ENCODE measurements around the gene DICER1. TPM values are rescaled to one million over a fixed set of nuclear protein-coding genes. Genes with fewer than 3 reads are reported as not detected.

The DICER1 gene
- total RNA-seq, 2 donors from 2014 or later, result 104 to 115 TPM

- Mint-ChIP-seq H3K27ac (no peak overlapping the region), H3K4me3 (no peak overlapping the region), H3K9me3 (no peaks in the 10 kb centered on the region), H3K36me3 (no peaks in the 10 kb centered on the region), H3K27me3 (peaks cover 29 to 31% of the 10 kb centered on the region in 2 donors), H3K4me1 (ENCODE audit: low read depth in 2 of 2) (no peaks in the 10 kb centered on the region)
- DNase-seq (ENCODE audit: low spot score) (peak; percentile 48), ATAC-seq (no peak)
Observed at GRCh38 chr14:95045106-95045701, 112.1 kb downstream of the DICER1 start.

DNA sequence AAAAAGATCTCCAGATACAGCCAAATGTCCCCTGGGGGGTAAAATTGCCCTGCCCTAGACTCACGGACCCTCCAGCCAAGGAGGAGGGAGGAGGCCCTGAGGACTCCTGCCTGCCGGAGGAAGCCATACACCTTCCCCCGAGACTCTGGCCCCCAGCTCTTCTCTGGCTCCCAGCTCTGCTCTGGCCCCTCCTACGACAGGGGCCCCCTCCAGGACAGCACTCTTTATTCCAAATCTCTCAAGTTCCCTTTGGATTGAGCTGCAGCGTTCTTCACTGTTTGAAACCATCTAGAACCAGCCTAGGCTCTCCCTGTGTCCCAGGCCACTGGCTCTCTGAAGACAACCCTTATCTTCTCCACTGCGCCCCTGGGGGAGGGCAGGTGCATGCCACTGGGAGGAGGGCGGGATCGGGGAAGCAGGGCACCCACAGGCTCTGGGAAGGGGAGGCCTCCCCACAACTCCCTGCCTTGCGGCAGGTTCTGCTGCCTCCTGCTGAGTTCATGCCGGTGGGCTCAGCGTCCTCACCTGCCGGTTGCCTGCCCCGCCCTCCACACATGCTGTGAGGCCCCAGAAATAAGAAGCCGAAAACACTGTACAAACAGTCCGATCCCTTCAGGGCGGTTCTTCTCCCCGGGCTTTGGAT is 112.7 kb downstream of the DICER1 start:
- peak; percentile 26 for DNase-seq (ENCODE audit: low spot score)

GRCh38 chr14:95043732-95044462 is 113.4 kb downstream of the DICER1 start:
- Mint-ChIP-seq H3K9me3 (no peaks in the 10 kb centered on the region), H3K36me3 (no peaks in the 10 kb centered on the region), H3K27ac (no peak overlapping the region), H3K4me1 (ENCODE audit: low read depth in 2 of 2) (no peaks in the 10 kb centered on the region), H3K27me3 (peaks cover 19 to 25% of the 10 kb centered on the region in 2 donors), H3K4me3 (no peak overlapping the region)
- ATAC-seq (no peak), DNase-seq (ENCODE audit: low spot score) (peak; percentile 16)

More for the DNA sequence above, 112.7 kb downstream of the DICER1 start:
- no peak overlapping the region for H3K4me3 Mint-ChIP-seq
- no peak for ATAC-seq
- no peaks in the 10 kb centered on the region for H3K4me1 Mint-ChIP-seq (ENCODE audit: low read depth in 2 of 2)
- peaks cover 26 to 29% of the 10 kb centered on the region in 2 donors for H3K27me3 Mint-ChIP-seq
- H3K36me3 Mint-ChIP-seq, result no peaks in the 10 kb centered on the region
- no peaks in the 10 kb centered on the region for H3K9me3 Mint-ChIP-seq
- no peak overlapping the region for H3K27ac Mint-ChIP-seq

- DNase-seq (ENCODE audit: low spot score), result peak; percentile 23
- Mint-ChIP-seq H3K36me3 (no peaks in the 10 kb centered on the region), H3K4me1 (ENCODE audit: low read depth in 2 of 2) (no peaks in the 10 kb centered on the region), H3K27me3 (peaks cover 24 to 25% of the 10 kb centered on the region in 2 donors), H3K4me3 (no peak overlapping the region), H3K27ac (no peak overlapping the region), H3K9me3 (no peaks in the 10 kb centered on the region)
- no peak for ATAC-seq
Observed at GRCh38 chr14:95043314-95043713, 114.0 kb downstream of the DICER1 start.

DNA sequence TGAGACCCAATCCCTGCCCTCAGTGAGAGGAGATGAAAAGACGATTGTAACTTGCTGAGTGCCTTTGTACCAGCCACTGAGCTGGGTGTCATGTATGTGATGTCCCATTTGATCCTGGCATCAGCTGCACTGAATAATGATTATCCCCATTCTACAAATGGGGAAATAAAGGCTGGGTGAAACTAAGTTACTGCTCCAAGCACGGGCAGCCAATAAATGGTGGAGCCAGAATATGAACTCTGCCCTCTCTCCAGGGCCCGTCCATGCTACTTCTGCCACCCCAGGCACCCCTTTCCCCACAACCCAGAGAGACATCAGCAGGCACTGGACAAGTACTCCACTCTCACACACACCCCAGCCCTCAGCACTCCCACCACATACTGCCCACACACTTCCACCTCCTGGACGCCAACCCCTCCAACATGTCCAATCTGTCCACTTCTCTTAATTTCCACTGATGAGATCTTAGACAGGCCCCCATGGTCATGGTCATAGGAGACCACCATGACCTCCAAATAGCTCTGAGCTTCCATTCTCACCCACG is 115.8 kb downstream of the DICER1 start:
- Mint-ChIP-seq H3K36me3 (no peaks in the 10 kb centered on the region), H3K27me3 (peaks cover 25 to 35% of the 10 kb centered on the region in 2 donors), H3K4me3 (no peak overlapping the region), H3K9me3 (no peaks in the 10 kb centered on the region), H3K27ac (no peak overlapping the region), H3K4me1 (ENCODE audit: low read depth in 2 of 2) (no peaks in the 10 kb centered on the region)
- no peak for ATAC-seq
- no peak for DNase-seq (ENCODE audit: low spot score)

DNA sequence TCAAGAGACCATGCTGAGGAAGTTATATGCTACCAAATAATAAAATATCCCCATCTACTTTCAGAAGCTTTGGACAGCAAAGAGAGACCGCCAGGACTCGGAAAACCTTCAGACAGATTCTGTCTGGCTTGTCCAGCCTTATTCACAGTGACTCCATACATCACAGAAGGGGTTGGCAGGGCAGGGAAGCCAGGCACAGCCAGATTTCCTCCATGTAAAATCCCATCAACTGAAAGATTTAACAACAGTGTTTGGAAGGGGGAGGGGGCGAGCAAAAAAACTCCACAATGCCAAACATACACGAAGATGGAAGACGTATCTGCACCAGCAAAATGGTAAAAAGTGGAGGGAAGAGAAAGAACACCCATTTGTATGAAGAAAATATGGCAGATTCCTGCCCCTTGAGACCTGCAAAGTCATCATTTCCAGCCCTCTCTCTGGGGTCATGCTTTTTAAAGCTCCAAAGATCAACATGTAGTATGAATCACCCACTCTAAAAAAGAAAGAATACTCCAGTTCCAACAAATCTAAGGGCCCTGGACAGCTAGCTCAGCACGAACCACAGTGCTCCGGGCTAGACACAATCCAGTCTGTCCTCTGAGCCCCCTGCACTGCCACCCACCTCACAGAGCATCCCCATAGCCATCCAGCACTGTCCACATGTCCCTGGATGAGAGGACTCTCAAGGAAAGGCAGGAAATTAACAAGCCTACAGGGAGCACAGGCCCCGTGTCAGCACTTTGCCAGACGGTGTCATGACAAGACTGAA is 116.4 kb downstream of the DICER1 start:
- Mint-ChIP-seq H3K4me1 (ENCODE audit: low read depth in 2 of 2) (no peaks in the 10 kb centered on the region), H3K36me3 (no peaks in the 10 kb centered on the region), H3K27me3 (peaks cover 25 to 35% of the 10 kb centered on the region in 2 donors), H3K27ac (no peak overlapping the region), H3K9me3 (no peaks in the 10 kb centered on the region), H3K4me3 (no peak overlapping the region)
- DNase-seq (ENCODE audit: low spot score) (no peak), ATAC-seq (no peak)

GRCh38 chr14:95039993-95040348 is 117.4 kb downstream of the DICER1 start:
- Mint-ChIP-seq H3K9me3 (no peaks in the 10 kb centered on the region), H3K4me3 (no peak overlapping the region), H3K27ac (no peak overlapping the region), H3K4me1 (ENCODE audit: low read depth in 2 of 2) (no peaks in the 10 kb centered on the region), H3K27me3 (peaks cover 23 to 35% of the 10 kb centered on the region in 2 donors), H3K36me3 (no peaks in the 10 kb centered on the region)
- ATAC-seq, result no peak
- DNase-seq (ENCODE audit: low spot score), result no peak

GRCh38 chr14:95039259-95039992 is 117.9 kb downstream of the DICER1 start:
- no peak overlapping the region for H3K4me3 Mint-ChIP-seq
- no peaks in the 10 kb centered on the region for H3K36me3 Mint-ChIP-seq
- H3K27me3 Mint-ChIP-seq, result peaks cover 21 to 35% of the 10 kb centered on the region in 2 donors
- ATAC-seq, result peak in 1 of 2 donors; percentile 7
- DNase-seq (ENCODE audit: low spot score), result no peak
- H3K27ac Mint-ChIP-seq, result no peak overlapping the region
- no peaks in the 10 kb centered on the region for H3K9me3 Mint-ChIP-seq
- H3K4me1 Mint-ChIP-seq (ENCODE audit: low read depth in 2 of 2), result no peaks in the 10 kb centered on the region

GRCh38 chr14:95038521-95039250 is 118.6 kb downstream of the DICER1 start:
- Mint-ChIP-seq H3K9me3 (no peaks in the 10 kb centered on the region), H3K27ac (no peak overlapping the region), H3K36me3 (no peaks in the 10 kb centered on the region), H3K27me3 (peaks cover 20 to 38% of the 10 kb centered on the region in 2 donors), H3K4me1 (ENCODE audit: low read depth in 2 of 2) (no peaks in the 10 kb centered on the region), H3K4me3 (no peak overlapping the region)
- no peak for DNase-seq (ENCODE audit: low spot score)
- ATAC-seq, result no peak

- Mint-ChIP-seq H3K4me1 (ENCODE audit: low read depth in 2 of 2) (no peaks in the 10 kb centered on the region), H3K27me3 (peaks cover 20 to 34% of the 10 kb centered on the region in 2 donors), H3K4me3 (no peak overlapping the region), H3K36me3 (no peaks in the 10 kb centered on the region), H3K9me3 (no peaks in the 10 kb centered on the region), H3K27ac (no peak overlapping the region)
- no peak for ATAC-seq
- peak; percentile 12 for DNase-seq (ENCODE audit: low spot score)
Observed at GRCh38 chr14:95037273-95037672, 120.1 kb downstream of the DICER1 start.
